Camera-type eye (tissue), 1 donor: ENCODE data around the gene MPPED1. TPM values are rescaled to one million over a fixed set of nuclear protein-coding genes. Genes with fewer than 3 reads are reported as not detected.

Experiments used
- total RNA-seq: library from RNA; depleted of rRNA; stranded (reverse); fragments of >200 nt; gene quantifications from one replicate; pipeline ENCODE4 v1.2.3, GENCODE V29; 2014

MPPED1 gene
- 11.1 TPM for total RNA-seq

GRCh38 chr22:43411869-43412807 lies at the start of gene MPPED1:
Gene MPPED1, plus strand, starts transcription at chr22:43412014. Its CDS starts 12,972 bp downstream, at chr22:43424986.

Other genes with a start within 250 kb of the MPPED1 start
- 31.8 TPM for gene TTLL12, start 224.9 kb upstream of the MPPED1 start, total RNA-seq
- gene SCUBE1, start 68.6 kb upstream of the MPPED1 start, total RNA-seq = 17.4 TPM